Measurements from ENCODE around the gene EED.
"Not testable (repeated sequence)": the region's sequence is repeated elsewhere in the genome, so short reads cannot be mapped to it uniquely, and the experiment has no call there.

Gene EED

GRCh38 chr11:86275493-86276370 lies 31.2 kb downstream of the EED start:
- Mint-ChIP-seq H3K27ac (no peak overlapping the region), H3K9me3 (peaks cover 10% of the 10 kb centered on the region), H3K36me3 (ENCODE audit: low read depth) (peaks cover 97% of the 10 kb centered on the region), H3K4me3 (no peak overlapping the region), H3K4me1 (ENCODE audit: low read depth) (peaks cover 8% of the 10 kb centered on the region), H3K27me3 (no peaks in the 10 kb centered on the region)
- intact Hi-C loops (cut with micrococcal nuclease): no loop called here

GRCh38 chr11:86277741-86278140 lies 33.2 kb downstream of the EED start:
- Mint-ChIP-seq H3K27ac (no peak overlapping the region), H3K9me3 (peaks cover 10% of the 10 kb centered on the region), H3K4me1 (ENCODE audit: low read depth) (no peaks in the 10 kb centered on the region), H3K27me3 (no peaks in the 10 kb centered on the region), H3K4me3 (no peak overlapping the region), H3K36me3 (ENCODE audit: low read depth) (peaks cover 88% of the 10 kb centered on the region)
- intact Hi-C loops (cut with micrococcal nuclease): no loop called here

- no peaks in the 10 kb centered on the region for H3K27me3 Mint-ChIP-seq
- intact Hi-C loops (cut with micrococcal nuclease): no loop called here
- H3K9me3 Mint-ChIP-seq: peaks cover 10% of the 10 kb centered on the region
- H3K36me3 Mint-ChIP-seq (ENCODE audit: low read depth): peaks cover 83% of the 10 kb centered on the region
- no peak overlapping the region for H3K27ac Mint-ChIP-seq
- no peaks in the 10 kb centered on the region for H3K4me1 Mint-ChIP-seq (ENCODE audit: low read depth)
- H3K4me3 Mint-ChIP-seq: no peak overlapping the region
These were observed 33.7 kb downstream of the EED start for GRCh38 chr11:86278226-86278625.

GRCh38 chr11:86279747-86280146 lies 35.2 kb downstream of the EED start:
- intact Hi-C loops (cut with micrococcal nuclease): no loop called here
- Mint-ChIP-seq H3K36me3 (ENCODE audit: low read depth) (peaks cover 83% of the 10 kb centered on the region), H3K9me3 (peaks cover 10% of the 10 kb centered on the region), H3K27ac (no peak overlapping the region), H3K27me3 (no peaks in the 10 kb centered on the region), H3K4me1 (ENCODE audit: low read depth) (no peaks in the 10 kb centered on the region), H3K4me3 (no peak overlapping the region)

GRCh38 chr11:86287468-86287796 lies 42.9 kb downstream of the EED start:
- H3K27me3 Mint-ChIP-seq: no peaks in the 10 kb centered on the region
- no peak overlapping the region for H3K4me3 Mint-ChIP-seq
- no peaks in the 10 kb centered on the region for H3K9me3 Mint-ChIP-seq
- H3K27ac Mint-ChIP-seq: no peak overlapping the region
- H3K36me3 Mint-ChIP-seq (ENCODE audit: low read depth): peaks cover 20% of the 10 kb centered on the region
- no peaks in the 10 kb centered on the region for H3K4me1 Mint-ChIP-seq (ENCODE audit: low read depth)
- intact Hi-C loops (cut with micrococcal nuclease): no loop called here

GRCh38 chr11:86288776-86289507 lies 44.4 kb downstream of the EED start:
- H3K4me3 Mint-ChIP-seq: no peak overlapping the region

GRCh38 chr11:86289508-86290280 lies 45.1 kb downstream of the EED start:
- H3K27ac Mint-ChIP-seq: peak overlapping the region; percentile 46
- not testable (repeated sequence) for H3K4me3 Mint-ChIP-seq; H3K9me3 Mint-ChIP-seq; H3K4me1 Mint-ChIP-seq (ENCODE audit: low read depth); H3K27me3 Mint-ChIP-seq; H3K36me3 Mint-ChIP-seq (ENCODE audit: low read depth)
- intact Hi-C loops (cut with micrococcal nuclease): loop anchor here (5.0 kb wide), 1 partner anchor 347 kb away; no protein-coding TSS in a partner anchor

More at GRCh38 chr11:86288776-86289507, 44.4 kb downstream of the EED start:
- intact Hi-C loops (cut with micrococcal nuclease): no loop called here
- no peaks in the 10 kb centered on the region for H3K9me3 Mint-ChIP-seq
- peak overlapping the region; percentile 46 for H3K27ac Mint-ChIP-seq
- no peaks in the 10 kb centered on the region for H3K27me3 Mint-ChIP-seq
- H3K36me3 Mint-ChIP-seq (ENCODE audit: low read depth): peaks cover 12% of the 10 kb centered on the region
- no peaks in the 10 kb centered on the region for H3K4me1 Mint-ChIP-seq (ENCODE audit: low read depth)

GRCh38 chr11:86291466-86292262 lies 47.1 kb downstream of the EED start:
- H3K27me3 Mint-ChIP-seq: peaks cover 2% of the 10 kb centered on the region
- H3K4me3 Mint-ChIP-seq: no peak overlapping the region
- no peaks in the 10 kb centered on the region for H3K4me1 Mint-ChIP-seq (ENCODE audit: low read depth)
- H3K27ac Mint-ChIP-seq: no peak overlapping the region
- intact Hi-C loops (cut with micrococcal nuclease): loop anchor here (2.0 to 5.0 kb wide), 2 partner anchors 349 to 437 kb away; partner anchors contain the start of gene CCDC83
- H3K9me3 Mint-ChIP-seq: no peaks in the 10 kb centered on the region
- H3K36me3 Mint-ChIP-seq (ENCODE audit: low read depth): no peaks in the 10 kb centered on the region

GRCh38 chr11:86292912-86293616 lies 48.5 kb downstream of the EED start:
- Mint-ChIP-seq H3K4me1 (ENCODE audit: low read depth) (no peaks in the 10 kb centered on the region), H3K4me3 (no peak overlapping the region)

GRCh38 chr11:86294026-86294425 lies 49.5 kb downstream of the EED start:
- Mint-ChIP-seq H3K27ac (no peak overlapping the region), H3K27me3 (peaks cover 2% of the 10 kb centered on the region), H3K4me1 (ENCODE audit: low read depth) (no peaks in the 10 kb centered on the region), H3K4me3 (no peak overlapping the region), H3K9me3 (no peaks in the 10 kb centered on the region), H3K36me3 (ENCODE audit: low read depth) (no peaks in the 10 kb centered on the region)
- intact Hi-C loops (cut with micrococcal nuclease): loop anchor here (5.0 kb wide), 1 partner anchor 352 kb away; no protein-coding TSS in a partner anchor

More at GRCh38 chr11:86292912-86293616, 48.5 kb downstream of the EED start:
- no peaks in the 10 kb centered on the region for H3K36me3 Mint-ChIP-seq (ENCODE audit: low read depth)
- no peak overlapping the region for H3K27ac Mint-ChIP-seq
- peaks cover 2% of the 10 kb centered on the region for H3K27me3 Mint-ChIP-seq
- intact Hi-C loops (cut with micrococcal nuclease): loop anchor here (2.0 to 5.0 kb wide), 2 partner anchors 351 to 438 kb away; partner anchors contain the start of gene CCDC83
- H3K9me3 Mint-ChIP-seq: no peaks in the 10 kb centered on the region

- Mint-ChIP-seq H3K27me3 (peaks cover 1% of the 10 kb centered on the region), H3K9me3 (no peaks in the 10 kb centered on the region), H3K4me1 (ENCODE audit: low read depth) (peaks cover 20% of the 10 kb centered on the region), H3K27ac (peak overlapping the region; percentile 95), H3K36me3 (ENCODE audit: low read depth) (peaks cover 20% of the 10 kb centered on the region), H3K4me3 (peak overlapping the region; percentile 97)
- intact Hi-C loops (cut with micrococcal nuclease): loop anchor here (2.0 to 10.0 kb wide), 3 partner anchors 637 to 677 kb away; partner anchors contain the start of genes CREBZF, DLG2, TMEM126A and TMEM126B
These were observed 57.2 kb downstream of the EED start for GRCh38 chr11:86301742-86302091.

- peak within 1 kb of the TSS; percentile 95 for H3K27ac Mint-ChIP-seq
- H3K9me3 Mint-ChIP-seq: no peaks in the 10 kb centered on the region
- intact Hi-C loops (cut with micrococcal nuclease): loop anchor here (2.0 to 10.0 kb wide), 3 partner anchors 637 to 677 kb away; partner anchors contain the start of genes CREBZF, DLG2, TMEM126A and TMEM126B
- H3K4me1 Mint-ChIP-seq (ENCODE audit: low read depth): peaks cover 20% of the 10 kb centered on the region
- peak within 1 kb of the TSS; percentile 97 for H3K4me3 Mint-ChIP-seq
- H3K27me3 Mint-ChIP-seq: peaks cover 1% of the 10 kb centered on the region
- peaks cover 21% of the 10 kb centered on the region for H3K36me3 Mint-ChIP-seq (ENCODE audit: low read depth)
These were observed 57.7 kb downstream of the EED start, which contains the start of gene HIKESHI for GRCh38 chr11:86302092-86302793. Gene HIKESHI (plus strand): TSS chr11:86302240. CDS start chr11:86302449, 209 bp downstream.

Measured in dendritic cell treated with granulocyte-macrophage colony-stimulating factor and Interleukin-4, amounts not matched to agents 40 ng/mL and 50 ng/mL, for 4 days (primary cell).